D721Med (cell line): ENCODE measurements around the gene SOD2.
A peak's percentile ranks its signal among the peaks of the same experiment; 100 is the strongest.
"Not testable (repeated sequence)": the region's sequence is repeated elsewhere in the genome, so short reads cannot be mapped to it uniquely, and the experiment has no call there.

ENCODE experiments used
- DNase-seq: peaks from one replicate; pipeline ENCODE4 v3.0.0; 2011; ENCODE audit warnings: low spot score; ENCODE audit not compliant: insufficient read length
- FAIRE-seq: peaks from 2 replicates; lab custom pipeline; 2011; peaks lifted over from hg19 to GRCh38; lab: Jason Lieb, UNC
- CTCF ChIP-seq: IDR thresholded peaks from 2 replicates; pipeline ENCODE4 v1.5.1; 2012; ENCODE audit warnings: mild to moderate bottlenecking, control low read depth; ENCODE audit not compliant: insufficient read depth; ENCODE audit errors: missing control alignments

SOD2 gene

GRCh38 chr6:159693894-159694545, 979 bp upstream of the SOD2 start:
- DNase-seq (no peak), FAIRE-seq (no peak)
- no peak for TF ChIP-seq CTCF

- no peak for FAIRE-seq
- TF ChIP-seq CTCF, result no peak
- DNase-seq, result no peak
Observed at GRCh38 chr6:159692303-159693127, 526 bp downstream of the SOD2 start.

DNA sequence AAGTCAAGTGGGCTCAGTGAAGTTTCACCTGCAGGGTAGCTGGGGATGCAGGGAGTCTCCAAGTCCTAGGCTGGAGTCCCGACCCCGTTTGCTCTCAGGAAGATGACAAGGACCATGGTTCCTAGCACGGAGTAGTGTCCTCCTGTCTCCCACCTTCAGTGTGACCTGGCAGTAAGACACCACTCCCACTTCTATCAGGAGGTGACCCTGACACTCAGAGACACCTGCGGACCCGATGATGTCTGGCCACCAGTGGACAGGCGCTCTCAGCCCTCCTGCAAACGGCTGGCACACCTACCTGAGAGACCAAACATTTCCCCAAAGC, 1.1 kb downstream of the SOD2 start:
- no peak for TF ChIP-seq CTCF
- FAIRE-seq (no peak), DNase-seq (no peak)

DNA sequence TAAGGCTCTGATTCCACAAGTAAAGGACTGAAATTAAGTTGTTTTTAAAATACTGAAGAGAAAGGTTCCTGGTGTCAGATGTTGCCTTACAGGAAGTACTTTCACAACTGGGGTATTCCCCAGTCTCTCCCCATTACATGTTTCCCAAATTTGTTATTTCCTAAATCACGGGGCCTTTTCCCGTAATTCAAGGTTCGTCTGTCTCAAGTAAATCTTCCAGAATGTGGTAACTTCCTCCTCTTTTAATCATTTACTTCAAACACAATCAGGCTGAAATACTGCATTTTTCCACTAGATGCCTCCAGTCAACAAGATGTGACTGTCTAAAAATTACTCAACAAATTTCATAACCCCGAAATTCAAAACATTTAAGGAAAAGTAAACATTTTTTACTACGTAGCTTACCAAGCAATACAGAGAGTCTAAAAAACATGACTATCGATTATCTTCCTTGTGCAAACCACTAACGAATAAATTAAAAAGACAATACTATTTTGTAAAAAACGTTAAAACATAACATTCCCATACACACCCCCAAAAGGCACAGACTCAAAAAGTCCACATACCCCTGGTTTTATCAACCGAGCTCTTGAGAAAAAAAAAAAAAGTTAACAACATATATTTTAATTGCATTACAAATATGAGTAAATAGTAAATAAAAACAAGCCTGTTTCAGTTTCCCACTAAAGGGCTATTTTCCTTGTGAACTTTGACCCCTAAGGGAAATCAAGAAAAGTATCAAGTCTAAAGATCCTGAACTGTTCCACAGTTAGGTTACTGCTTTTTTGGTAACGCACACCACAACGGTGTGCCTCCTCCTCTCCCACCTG, 1.7 kb downstream of the SOD2 start:
- DNase-seq (no peak), FAIRE-seq (peak; percentile 53)
- peak; percentile 82 for TF ChIP-seq CTCF

- DNase-seq, FAIRE-seq: not testable (repeated sequence)
Observed at GRCh38 chr6:159690135-159690534, 2.9 kb downstream of the SOD2 start.

GRCh38 chr6:159689001-159689400, 4.0 kb downstream of the SOD2 start:
- no peak for TF ChIP-seq CTCF
- no peak for FAIRE-seq
- no peak for DNase-seq

GRCh38 chr6:159688266-159688905, 4.7 kb downstream of the SOD2 start:
- no peak for TF ChIP-seq CTCF
- no peak for DNase-seq
- no peak for FAIRE-seq
